Adrenal gland (tissue), 5 donors: Measurements from ENCODE around the gene CD177.
"Not testable (repeated sequence)": the region's sequence is repeated elsewhere in the genome, so short reads cannot be mapped to it uniquely, and the experiment has no call there.

Source experiments
- POLR2A ChIP-seq, 2 donors: fragments of 450-650 bp; IDR thresholded peaks; one replicate each; pipeline ENCODE4 v1.6.1; 2017; ENCODE audit warnings: antibody characterized with exemption in 2 of 2, mild to moderate bottlenecking in 2 of 2, moderate library complexity in 1 of 2
- TF ChIP-seq, protein P1 (sequence below), 6 experiments: fragments of 450-650 bp in 4 of 6; fragments of 200-600 bp in 2 of 6; sonication (generic) in 1 of 6; IDR thresholded peaks; 1 replicate in 5 of 6; 2 replicates in 1 of 6; pipeline versions ENCODE4 v1.5.1 to v1.8.0; 2016 to 2021; ENCODE audit warnings: antibody characterized with exemption in 6 of 6, mild to moderate bottlenecking in 2 of 6, moderate library complexity in 1 of 6
- donor health status: DM: no; HTN: no; CAD: no.

DNA sequence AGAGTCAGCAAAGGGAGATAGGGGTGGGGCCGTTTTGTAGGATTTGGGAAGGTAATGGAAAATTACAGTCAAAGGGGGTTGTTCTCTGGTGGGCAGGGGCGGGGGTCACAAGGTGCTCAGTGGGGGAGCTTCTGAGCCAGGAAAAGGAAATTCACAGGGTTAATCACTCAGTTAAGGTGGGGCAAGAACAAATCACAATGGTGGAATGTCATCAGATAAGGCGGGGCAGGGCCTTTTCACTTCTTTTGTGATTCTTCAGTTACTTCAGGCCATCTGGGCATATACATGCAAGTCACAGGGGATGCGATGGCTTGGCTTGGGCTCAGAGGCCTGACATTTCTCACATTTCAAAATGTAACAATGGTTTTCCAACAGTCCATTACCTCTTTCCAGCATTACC lies 24.4 kb upstream of the CD177 start:
- TF ChIP-seq, protein P1, sequence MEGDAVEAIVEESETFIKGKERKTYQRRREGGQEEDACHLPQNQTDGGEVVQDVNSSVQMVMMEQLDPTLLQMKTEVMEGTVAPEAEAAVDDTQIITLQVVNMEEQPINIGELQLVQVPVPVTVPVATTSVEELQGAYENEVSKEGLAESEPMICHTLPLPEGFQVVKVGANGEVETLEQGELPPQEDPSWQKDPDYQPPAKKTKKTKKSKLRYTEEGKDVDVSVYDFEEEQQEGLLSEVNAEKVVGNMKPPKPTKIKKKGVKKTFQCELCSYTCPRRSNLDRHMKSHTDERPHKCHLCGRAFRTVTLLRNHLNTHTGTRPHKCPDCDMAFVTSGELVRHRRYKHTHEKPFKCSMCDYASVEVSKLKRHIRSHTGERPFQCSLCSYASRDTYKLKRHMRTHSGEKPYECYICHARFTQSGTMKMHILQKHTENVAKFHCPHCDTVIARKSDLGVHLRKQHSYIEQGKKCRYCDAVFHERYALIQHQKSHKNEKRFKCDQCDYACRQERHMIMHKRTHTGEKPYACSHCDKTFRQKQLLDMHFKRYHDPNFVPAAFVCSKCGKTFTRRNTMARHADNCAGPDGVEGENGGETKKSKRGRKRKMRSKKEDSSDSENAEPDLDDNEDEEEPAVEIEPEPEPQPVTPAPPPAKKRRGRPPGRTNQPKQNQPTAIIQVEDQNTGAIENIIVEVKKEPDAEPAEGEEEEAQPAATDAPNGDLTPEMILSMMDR (IDR thresholded peaks at IDR 0.05), result not testable (repeated sequence)
- not testable (repeated sequence) for TF ChIP-seq POLR2A (IDR thresholded peaks at IDR 0.05)
